Left renal pelvis (tissue), 4 donors: ENCODE results near the gene ELAPOR1. TPM values are rescaled to one million over a fixed set of nuclear protein-coding genes. Genes with fewer than 3 reads are reported as not detected.

Experiments used
- DNase-seq, 4 donors: peaks; one replicate each; pipeline ENCODE4 v3.0.0-alpha.2; 2013; ENCODE audit warnings: low read depth in 4 of 4, low spot score in 3 of 4
- polyA plus RNA-seq, 4 donors: library from polyadenylated mRNA; unstranded; fragments of 120-200 nt; gene quantifications; one replicate each; pipeline ENCODE4 v1.2.1, GENCODE V29; 2013; ENCODE audit not compliant: insufficient read length in 4 of 4

The ELAPOR1 gene
- polyA plus RNA-seq, 4 donors: 0.74 to 1.7 (median 1.6) TPM

DNA sequence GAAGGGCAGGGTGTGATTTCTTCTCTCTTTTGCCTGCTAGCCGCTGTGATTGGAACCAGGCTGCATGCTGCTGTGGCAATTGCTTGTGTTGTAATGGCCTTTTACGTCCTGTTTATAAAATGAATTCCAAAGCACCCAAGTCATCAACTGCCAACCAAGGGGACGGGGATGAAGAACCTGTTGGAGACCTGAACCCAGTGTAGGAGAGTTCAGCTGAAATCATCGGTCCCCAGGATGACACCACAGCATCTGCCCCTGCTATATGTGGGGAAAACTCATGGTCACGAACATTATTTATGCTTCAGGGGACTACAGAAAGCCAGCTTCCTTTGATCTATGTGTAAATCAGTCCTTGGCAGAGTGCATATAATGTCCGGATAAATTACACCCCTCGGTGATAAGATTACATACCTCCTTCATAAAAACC is 19.5 kb upstream of the ELAPOR1 start:
- no peak for DNase-seq

DNA sequence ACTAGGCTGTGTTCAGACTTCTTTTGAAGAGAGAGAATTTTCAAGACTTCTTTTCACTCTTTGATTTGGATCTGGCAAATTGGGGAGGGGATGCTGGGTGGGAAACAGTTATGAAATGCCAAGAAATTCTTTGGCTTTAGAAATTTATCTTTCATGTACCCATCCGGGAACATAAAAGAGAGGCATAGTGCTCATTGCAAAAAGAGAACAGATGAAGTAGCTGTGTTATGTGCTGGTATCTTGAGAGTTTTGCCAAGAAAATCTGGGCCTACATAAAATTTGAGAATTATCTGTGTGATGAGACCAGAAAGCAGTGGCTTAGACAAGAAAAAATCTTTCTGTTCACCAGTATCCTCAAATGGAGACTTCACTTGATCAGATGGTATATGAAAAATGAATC is 19.0 kb upstream of the ELAPOR1 start:
- no peak for DNase-seq

- DNase-seq: no peak
Observed at GRCh38 chr1:109095631-109096030, 18.3 kb upstream of the ELAPOR1 start.

DNA sequence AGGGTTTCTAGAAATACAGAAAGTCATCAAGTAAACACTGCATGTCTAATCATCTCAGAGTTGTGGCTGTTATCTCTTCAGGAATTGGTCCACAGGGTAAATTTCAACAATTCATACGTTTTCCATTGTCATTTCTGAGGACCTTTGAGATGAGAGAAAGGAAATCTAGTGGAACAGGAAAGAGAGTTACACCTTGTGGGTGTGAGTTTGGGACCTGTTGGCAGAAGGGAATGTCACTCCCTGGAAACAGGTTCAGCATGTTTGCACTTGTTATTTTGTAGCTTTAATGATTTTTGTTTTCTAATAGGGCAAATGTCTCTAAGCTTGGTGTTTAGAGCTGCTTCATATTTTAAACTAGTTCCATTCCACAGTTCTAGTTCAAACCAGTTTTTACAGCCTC is 17.8 kb upstream of the ELAPOR1 start:
- no peak for DNase-seq

- DNase-seq: peak; percentile 92 to 97 (median 96)
Observed at GRCh38 chr1:109099938-109100773, 13.8 kb upstream of the ELAPOR1 start.

DNA sequence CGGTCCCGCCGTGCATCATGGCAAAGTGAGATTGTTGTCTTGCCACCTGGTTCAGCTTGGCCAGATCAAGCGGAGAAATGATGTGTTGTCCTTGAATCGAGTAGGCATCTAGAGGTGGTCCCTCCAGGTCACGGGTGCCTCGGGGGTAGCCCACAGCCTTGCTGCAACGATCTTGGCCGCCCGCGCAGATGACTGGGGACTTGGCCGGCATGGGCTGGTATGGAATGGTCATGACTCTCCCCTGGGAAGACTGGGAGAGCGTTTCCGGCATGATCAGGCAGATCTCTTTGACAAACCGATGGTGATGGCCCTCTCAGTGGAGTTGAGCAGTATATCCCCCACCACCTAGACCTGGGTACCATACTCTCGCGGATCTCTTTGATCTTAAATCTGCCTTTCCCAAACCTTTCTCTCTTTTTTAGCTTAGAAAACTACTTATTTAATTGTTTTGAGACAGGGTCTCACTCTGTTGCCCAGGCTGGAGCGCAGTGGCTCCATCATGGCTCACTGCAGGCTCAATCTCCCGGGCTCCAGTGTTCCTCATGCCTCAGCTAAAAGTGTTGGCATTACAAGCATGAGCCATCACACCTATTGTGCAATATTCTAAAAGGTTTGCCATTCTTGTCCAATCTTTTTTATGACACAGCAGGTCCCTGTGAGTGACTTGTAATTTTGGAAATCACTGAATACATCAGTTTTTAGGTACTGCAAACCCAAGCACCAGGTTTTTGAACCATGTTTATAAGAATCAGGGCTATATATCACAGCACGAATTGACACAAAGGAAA is 9.4 kb upstream of the ELAPOR1 start:
- DNase-seq: no peak

GRCh38 chr1:109105881-109106280 is 8.0 kb upstream of the ELAPOR1 start:
- DNase-seq: no peak

DNA sequence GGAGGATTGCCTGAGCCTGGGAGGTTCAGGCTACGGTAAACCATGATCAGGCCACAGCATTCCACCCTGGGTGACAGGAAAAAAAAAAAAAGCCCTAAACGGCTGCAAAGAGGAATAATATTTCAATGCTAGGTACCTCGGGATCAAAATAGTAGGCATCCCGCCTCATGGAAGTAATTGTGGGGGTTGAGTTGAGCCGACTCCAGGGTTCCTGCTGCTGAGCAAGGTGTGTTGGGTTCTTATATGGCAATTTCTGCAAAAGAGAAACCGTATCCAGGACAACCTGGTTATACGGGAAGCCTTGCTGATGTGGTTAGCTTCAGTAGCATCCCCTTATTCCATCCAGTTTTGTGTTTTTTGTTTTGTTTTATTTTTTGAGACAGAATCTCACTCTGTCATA is 6.1 kb upstream of the ELAPOR1 start:
- DNase-seq: no peak

- no peak for DNase-seq
Observed at GRCh38 chr1:109109906-109110305, 4.0 kb upstream of the ELAPOR1 start.

DNA sequence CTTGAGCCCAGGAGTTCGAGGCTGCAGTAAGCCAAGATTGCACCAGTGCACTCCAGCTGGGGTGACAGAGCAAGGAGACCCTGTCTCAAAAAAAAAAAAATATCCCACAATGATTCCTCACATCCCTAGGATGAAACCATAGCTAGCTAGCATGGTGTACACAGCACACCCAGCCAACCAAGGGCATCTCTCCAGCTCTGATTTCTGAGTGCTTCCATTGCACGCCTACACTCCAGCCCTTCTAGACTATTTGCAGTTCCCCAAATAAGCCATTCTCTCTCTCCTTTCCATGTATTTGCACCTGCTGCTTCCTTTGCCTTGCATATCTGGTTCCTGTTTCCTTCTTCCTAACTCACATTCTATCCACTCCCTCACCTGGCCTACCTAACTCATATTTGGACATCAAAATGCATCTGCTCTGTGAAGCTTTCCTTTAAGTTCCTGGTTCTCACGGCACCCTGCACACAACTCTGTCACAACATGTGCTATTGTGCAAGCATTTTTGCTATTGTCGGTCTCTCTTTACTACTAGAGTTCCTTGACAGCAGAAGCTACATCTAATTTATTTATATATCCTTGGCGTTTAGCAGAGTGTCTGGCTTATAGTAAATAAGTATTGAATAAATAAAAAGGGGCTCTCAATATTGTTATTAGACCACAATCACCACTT is 2.4 kb upstream of the ELAPOR1 start:
- no peak for DNase-seq

GRCh38 chr1:109112056-109112651 is 1.8 kb upstream of the ELAPOR1 start:
- no peak for DNase-seq

GRCh38 chr1:109112652-109113285 is 1.1 kb upstream of the ELAPOR1 start:
- DNase-seq: peak in 3 of 4 donors; percentile 86 to 91 (median 90)

DNA sequence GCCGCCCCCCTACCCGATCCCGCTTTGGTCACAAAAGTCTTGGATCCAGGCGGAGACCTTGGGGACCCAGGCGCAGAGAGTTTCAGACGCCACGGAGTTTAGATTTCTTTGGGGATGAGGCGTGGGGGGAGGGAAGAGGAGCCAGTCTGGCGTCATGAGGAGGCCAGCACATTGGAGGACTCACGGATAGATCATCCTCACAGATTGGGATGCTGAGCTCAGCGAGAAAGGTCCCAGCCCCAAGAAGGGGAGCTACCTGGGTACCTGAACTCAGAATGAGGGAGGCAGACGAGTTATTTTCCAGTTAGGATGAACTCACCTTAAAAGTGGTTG is 393 bp downstream of the ELAPOR1 start:
- no peak for DNase-seq

- no peak for DNase-seq
Observed at GRCh38 chr1:109115685-109116084, 1.8 kb downstream of the ELAPOR1 start.

DNA sequence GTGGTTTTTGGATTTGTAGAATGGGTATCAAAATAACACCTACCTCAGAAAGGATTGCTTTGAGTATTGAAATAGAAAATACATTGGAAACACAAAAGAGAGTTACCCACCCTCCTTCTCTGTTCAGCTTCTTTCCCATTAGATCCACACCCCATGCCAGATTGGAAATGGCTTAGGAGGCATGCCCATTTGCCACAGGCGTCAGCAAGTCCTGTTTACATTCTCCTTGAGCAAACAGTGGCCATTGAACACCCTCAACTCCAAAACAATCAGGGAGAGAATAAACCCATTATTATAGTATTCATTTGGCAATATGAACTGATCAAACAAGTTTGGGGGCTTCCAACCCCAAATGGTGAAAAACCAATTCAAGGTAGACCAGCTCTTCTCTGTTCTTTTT is 2.4 kb downstream of the ELAPOR1 start:
- no peak for DNase-seq

DNA sequence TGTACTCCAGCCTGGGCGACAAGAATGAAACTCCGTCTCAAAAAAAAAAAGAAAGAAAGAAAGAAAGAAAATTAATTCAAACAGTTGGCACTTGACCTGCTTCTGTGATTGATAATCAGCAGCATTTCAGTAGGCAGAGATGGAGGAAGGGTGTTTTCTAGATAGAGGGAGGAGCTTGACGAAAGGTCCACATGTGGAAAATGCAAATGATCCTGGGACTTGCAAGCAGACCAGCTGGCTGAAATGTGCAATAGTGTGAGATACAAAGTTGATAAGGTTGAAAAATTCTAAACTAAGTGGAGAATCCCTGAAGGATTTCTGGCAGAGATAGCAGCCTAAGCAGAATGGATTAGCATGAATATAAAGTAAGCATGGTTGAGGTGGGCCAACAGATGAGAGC is 4.2 kb downstream of the ELAPOR1 start:
- DNase-seq: no peak

DNA sequence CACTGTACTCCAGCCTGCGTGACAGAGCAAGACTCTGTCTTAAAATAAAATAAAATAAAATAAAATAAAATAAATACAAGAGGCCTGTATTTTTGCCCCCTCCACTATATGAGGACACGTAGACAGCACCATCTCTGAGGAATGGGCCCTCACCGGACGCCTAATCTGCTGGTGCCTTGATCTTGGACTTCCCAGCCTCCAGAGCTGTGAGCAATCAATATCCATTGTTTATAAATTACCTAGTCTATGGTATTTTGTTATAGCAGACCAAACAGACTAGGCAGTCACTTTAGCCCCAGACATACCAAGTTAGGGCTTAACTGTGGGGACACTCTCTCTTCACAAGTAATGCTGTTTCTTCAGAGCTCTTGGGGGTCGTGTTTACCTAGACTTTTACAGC is 6.4 kb downstream of the ELAPOR1 start:
- DNase-seq: no peak

GRCh38 chr1:109131059-109131458 is 17.1 kb downstream of the ELAPOR1 start:
- DNase-seq: no peak

DNA sequence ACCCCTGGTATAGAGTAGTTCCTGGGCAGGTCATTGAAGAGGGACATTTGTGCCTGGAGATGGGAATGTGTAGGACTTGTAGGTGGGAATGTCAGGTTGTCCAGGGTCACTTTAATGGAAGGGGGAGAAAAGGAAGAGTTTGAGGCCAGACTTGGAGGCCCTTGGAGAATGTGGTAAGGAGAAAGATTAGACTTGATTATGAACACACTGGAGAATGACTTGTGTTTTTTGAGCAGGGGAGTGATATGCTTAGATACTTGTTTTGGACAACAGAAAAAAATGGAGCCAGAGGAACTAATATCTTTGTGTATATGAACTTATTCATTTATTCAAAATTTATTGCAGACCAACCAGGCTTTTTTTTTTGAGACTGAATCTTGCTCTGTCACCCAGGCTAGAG is 17.9 kb downstream of the ELAPOR1 start:
- DNase-seq: no peak

DNA sequence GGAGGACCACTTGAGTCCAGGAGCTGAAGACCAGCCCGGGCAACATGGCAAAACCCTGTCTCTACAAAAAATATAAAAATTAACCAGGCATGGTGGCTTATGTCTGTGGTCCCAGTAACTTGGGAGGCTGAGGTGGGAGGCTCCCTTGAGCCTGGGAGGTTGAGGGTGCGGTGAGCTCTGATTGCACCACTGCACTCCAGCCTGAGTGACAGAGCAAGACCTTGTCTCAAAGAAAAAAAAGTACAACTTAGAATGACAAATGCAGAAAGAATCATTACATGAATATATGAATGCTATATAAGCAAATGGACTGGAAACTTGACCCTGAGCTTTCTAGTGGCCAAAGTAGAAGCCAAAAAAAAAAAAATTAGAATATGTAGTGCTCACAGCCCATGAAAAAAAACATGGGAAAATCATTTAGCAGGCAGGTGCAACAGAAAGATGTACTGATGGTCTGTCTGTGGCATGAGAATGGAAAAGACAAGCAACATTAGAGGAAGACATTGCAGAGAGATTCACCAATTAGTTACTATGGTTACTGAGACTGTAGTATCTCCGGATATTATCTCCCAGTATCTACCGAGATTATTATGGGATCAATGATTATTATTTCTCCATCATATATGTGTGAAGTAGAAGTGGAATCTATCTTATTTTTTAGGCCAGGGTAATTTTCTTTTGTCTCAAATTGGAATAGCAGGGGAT is 19.2 kb downstream of the ELAPOR1 start:
- DNase-seq: no peak
